CD4-positive, alpha-beta memory T cell (primary cell): ENCODE measurements around the gene CAND1. TPM values are rescaled to one million over a fixed set of nuclear protein-coding genes. Genes with fewer than 3 reads are reported as not detected.
A peak's percentile ranks its signal among the peaks of the same experiment; 100 is the strongest.

Experiments
- CTCF ChIA-PET: fragments of 350-600 bp; sonication (Branson Sonifier 250); formaldehyde crosslinking; loops from one replicate; lab custom pipeline; 2021; ENCODE audit warnings: inconsistent platforms; ENCODE audit not compliant: partially characterized antibody; lab: Charles Lee
- POLR2A ChIA-PET: fragments of 350-600 bp; sonication (Branson Sonifier 250); formaldehyde crosslinking; loops from one replicate; lab custom pipeline; 2021; ENCODE audit not compliant: partially characterized antibody; lab: Charles Lee
- DNase-seq, 5 donors: peaks; one replicate each; pipeline versions ENCODE4 v3.0.0 to v3.0.0-alpha.2; 2020 to 2022; ENCODE audit warnings: mixed read lengths in 1 of 5
- H3K27ac ChIP-seq: one replicate; pipeline ENCODE4 v1.7.0; 2013; ENCODE audit warnings: low read depth, low read length
- H3K27me3 ChIP-seq: 2 replicates; pipeline ENCODE4 v1.7.0; 2013; ENCODE audit warnings: mild to moderate bottlenecking, low read length, moderate library complexity; ENCODE audit not compliant: insufficient read depth
- H3K36me3 ChIP-seq: 2 replicates; pipeline ENCODE4 v1.7.0; 2013; ENCODE audit warnings: mild to moderate bottlenecking, low read length, moderate library complexity; ENCODE audit not compliant: insufficient read depth
- H3K4me1 ChIP-seq: 2 replicates; pipeline ENCODE4 v1.7.0; 2013; ENCODE audit warnings: mild to moderate bottlenecking, low read length, moderate library complexity; ENCODE audit not compliant: insufficient read depth
- H3K4me3 ChIP-seq, 2 donors: one replicate each; pipeline ENCODE4 v1.7.0; 2013; ENCODE audit warnings: low read length in 2 of 2, mild to moderate bottlenecking in 1 of 2
- H3K9me3 ChIP-seq, 2 donors: one replicate each; pipeline ENCODE4 v1.7.0; 2013; ENCODE audit warnings: low read length in 2 of 2, control low read depth in 1 of 2; ENCODE audit not compliant: control insufficient read depth in 1 of 2
- H3K27ac Mint-ChIP-seq, 7 donors: one replicate each; pipeline ENCODE4 v1.8.0; 2020 to 2021; ENCODE audit warnings: mixed read lengths in 7 of 7, mild to moderate bottlenecking in 6 of 7, inconsistent platforms in 3 of 7, moderate library complexity in 3 of 7
- H3K27me3 Mint-ChIP-seq, 2 donors: one replicate each; pipeline ENCODE4 v1.8.0; 2020 to 2021; ENCODE audit warnings: mixed read lengths in 2 of 2
- H3K36me3 Mint-ChIP-seq, 2 donors: one replicate each; pipeline ENCODE4 v1.8.0; 2020 to 2021; ENCODE audit warnings: mixed read lengths in 2 of 2, inconsistent platforms in 1 of 2, mild to moderate bottlenecking in 1 of 2
- H3K4me1 Mint-ChIP-seq, 4 donors: one replicate each; pipeline ENCODE4 v1.8.0; 2020 to 2021; ENCODE audit warnings: mixed read lengths in 4 of 4, mild to moderate bottlenecking in 1 of 4
- H3K4me3 Mint-ChIP-seq, 8 donors: one replicate each; pipeline ENCODE4 v1.8.0; 2020 to 2021; ENCODE audit warnings: mixed read lengths in 8 of 8, mild to moderate bottlenecking in 7 of 8, moderate library complexity in 6 of 8, inconsistent platforms in 3 of 8
- H3K9me3 Mint-ChIP-seq, 8 donors: one replicate each; pipeline ENCODE4 v1.8.0; 2020 to 2021; ENCODE audit warnings: mixed read lengths in 8 of 8, mild to moderate bottlenecking in 5 of 8, inconsistent platforms in 3 of 8, moderate library complexity in 1 of 8
- intact Hi-C: fragments of 100-400 bp; cut with micrococcal nuclease; formaldehyde crosslinking; loops from one replicate; pipeline ENCODE4 v1.15.1; 2023
- polyA plus RNA-seq, 2 donors: library from polyadenylated mRNA; unstranded; fragments of 300-500 nt; fragmentation: Illumina TruSeq; gene quantifications; one replicate each; pipeline ENCODE4 v1.2.3, GENCODE V29; 2021
- total RNA-seq, 2 experiments: library from RNA; stranded (reverse); gene quantifications; one replicate each; pipeline ENCODE4 v1.2.3, GENCODE V29; 2021

The CAND1 gene
- total and polyA plus RNA-seq, 4 experiments from 2014 or later = 75.5 to 124 (median 101) TPM

GRCh38 chr12:67348683-67349082 is 79.5 kb downstream of the CAND1 start:
- peaks cover 0 to 3% of the 10 kb centered on the region in 2 donors for H3K27me3 Mint-ChIP-seq
- H3K4me1 Mint-ChIP-seq = no peaks in the 10 kb centered on the region
- peaks cover 0 to 21% of the 10 kb centered on the region in 2 donors for H3K36me3 Mint-ChIP-seq
- DNase-seq = no peak
- H3K27ac Mint-ChIP-seq = no peak overlapping the region
- H3K4me3 Mint-ChIP-seq = no peak overlapping the region
- Histone ChIP-seq H3K27me3 (no peaks in the 10 kb centered on the region), H3K4me3 (no peak overlapping the region), H3K27ac (no peak overlapping the region), H3K36me3 (no peaks in the 10 kb centered on the region), H3K4me1 (no peaks in the 10 kb centered on the region), H3K9me3 (no peaks in the 10 kb centered on the region)
- H3K9me3 Mint-ChIP-seq = peaks cover 0 to 16% (median 6%) of the 10 kb centered on the region in 8 donors
- ChIA-PET CTCF (no interaction called here), POLR2A (no interaction called here)
- intact Hi-C loops = no loop called here

GRCh38 chr12:67352682-67353081 is 83.5 kb downstream of the CAND1 start:
- ChIA-PET POLR2A (no interaction called here), CTCF (interaction anchor here (0.9 to 10.5 kb wide), 4 partner anchors 19 to 595 kb away, joined by 3 to 301 read pairs (median 32); no protein-coding TSS in a partner anchor)
- Histone ChIP-seq H3K9me3 (no peaks in the 10 kb centered on the region), H3K27ac (no peak overlapping the region), H3K27me3 (no peaks in the 10 kb centered on the region), H3K4me1 (peaks cover 12% of the 10 kb centered on the region), H3K4me3 (no peak overlapping the region), H3K36me3 (no peaks in the 10 kb centered on the region)
- peaks cover 0 to 7% (median under 1%) of the 10 kb centered on the region in 8 donors for H3K9me3 Mint-ChIP-seq
- H3K27me3 Mint-ChIP-seq = peaks cover 0 to under 1% of the 10 kb centered on the region in 2 donors
- H3K4me1 Mint-ChIP-seq = peaks cover 7 to 16% (median 10%) of the 10 kb centered on the region in 4 donors
- H3K4me3 Mint-ChIP-seq = no peak overlapping the region
- H3K36me3 Mint-ChIP-seq = peaks cover 0 to 10% of the 10 kb centered on the region in 2 donors
- intact Hi-C loops = loop anchor here (10.0 kb wide), 1 partner anchor 872 kb away; the partner anchor contains the start of gene IL26
- no peak for DNase-seq
- no peak overlapping the region for H3K27ac Mint-ChIP-seq

- Mint-ChIP-seq H3K27me3 (no peaks in the 10 kb centered on the region), H3K9me3 (no peaks in the 10 kb centered on the region), H3K36me3 (no peaks in the 10 kb centered on the region), H3K4me3 (peak overlapping the region in 1 of 8 donors; percentile 0), H3K27ac (peak overlapping the region in 3 of 7 donors; percentile 18 to 47 (median 23)), H3K4me1 (peaks cover 7 to 16% (median 10%) of the 10 kb centered on the region in 4 donors)
- H3K4me1 ChIP-seq = peaks cover 12% of the 10 kb centered on the region
- no peak overlapping the region for H3K4me3 ChIP-seq
- ChIA-PET CTCF (interaction anchor here (0.8 to 10.5 kb wide), 21 partner anchors 8 to 1058 kb away, joined by 3 to 301 read pairs (median 4); no protein-coding TSS in a partner anchor), POLR2A (interaction anchor here (1.6 kb wide), 1 partner anchor 588 kb away, joined by 8 read pairs; no protein-coding TSS in a partner anchor)
- H3K27ac ChIP-seq = no peak overlapping the region
- no peaks in the 10 kb centered on the region for H3K36me3 ChIP-seq
- H3K9me3 ChIP-seq = no peaks in the 10 kb centered on the region
- no peaks in the 10 kb centered on the region for H3K27me3 ChIP-seq
- intact Hi-C loops = loop anchor here (2.0 to 10.0 kb wide), 2 partner anchors 870 to 962 kb away; partner anchors contain the start of gene IL26
- DNase-seq = no peak
Measured at GRCh38 chr12:67354322-67354721, 85.2 kb downstream of the CAND1 start.

GRCh38 chr12:67354966-67355365 is 85.8 kb downstream of the CAND1 start:
- ChIA-PET CTCF (interaction anchor here (0.9 to 10.5 kb wide), 19 partner anchors 7 to 1057 kb away, joined by 3 to 301 read pairs (median 4); no protein-coding TSS in a partner anchor), POLR2A (interaction anchor here (1.6 kb wide), 1 partner anchor 588 kb away, joined by 8 read pairs; no protein-coding TSS in a partner anchor)
- no peak overlapping the region for H3K4me3 Mint-ChIP-seq
- peaks cover 7 to 16% (median 10%) of the 10 kb centered on the region in 4 donors for H3K4me1 Mint-ChIP-seq
- H3K9me3 Mint-ChIP-seq = no peaks in the 10 kb centered on the region
- H3K27ac Mint-ChIP-seq = no peak overlapping the region
- no peak overlapping the region for H3K27ac ChIP-seq
- no peak overlapping the region for H3K4me3 ChIP-seq
- DNase-seq = no peak
- H3K27me3 Mint-ChIP-seq = no peaks in the 10 kb centered on the region
- intact Hi-C loops = loop anchor here (2.0 to 10.0 kb wide), 3 partner anchors 687 to 962 kb away; partner anchors contain the start of gene IL26
- H3K9me3 ChIP-seq = no peaks in the 10 kb centered on the region
- H3K36me3 Mint-ChIP-seq = no peaks in the 10 kb centered on the region
- no peaks in the 10 kb centered on the region for H3K27me3 ChIP-seq
- peaks cover 12% of the 10 kb centered on the region for H3K4me1 ChIP-seq
- H3K36me3 ChIP-seq = no peaks in the 10 kb centered on the region

GRCh38 chr12:67355428-67356379 is 86.5 kb downstream of the CAND1 start:
- peak overlapping the region in 2 of 7 donors; percentile 3 to 27 for H3K27ac Mint-ChIP-seq
- ChIA-PET CTCF (interaction anchor here (0.6 to 10.5 kb wide), 76 partner anchors 9 to 1475 kb away, joined by 3 to 301 read pairs (median 4); partner anchors contain the start of genes DYRK2, IFNG, IFNG-AS1 and MDM1), POLR2A (interaction anchor here (0.6 to 2.6 kb wide), 14 partner anchors 11 to 589 kb away, joined by 3 to 26 read pairs (median 3); no protein-coding TSS in a partner anchor)
- Histone ChIP-seq H3K36me3 (no peaks in the 10 kb centered on the region), H3K4me1 (peaks cover 12% of the 10 kb centered on the region), H3K4me3 (no peak overlapping the region), H3K9me3 (no peaks in the 10 kb centered on the region), H3K27me3 (no peaks in the 10 kb centered on the region), H3K27ac (no peak overlapping the region)
- intact Hi-C loops = loop anchor here (1.0 to 10.0 kb wide), 6 partner anchors 81 to 961 kb away; partner anchors contain the start of gene IL26
- peaks cover 7 to 16% (median 10%) of the 10 kb centered on the region in 4 donors for H3K4me1 Mint-ChIP-seq
- DNase-seq = peak; percentile 37 to 55 (median 52)
- no peaks in the 10 kb centered on the region for H3K9me3 Mint-ChIP-seq
- no peaks in the 10 kb centered on the region for H3K36me3 Mint-ChIP-seq
- H3K4me3 Mint-ChIP-seq = peak overlapping the region in 4 of 8 donors; percentile 39 to 63 (median 48)
- H3K27me3 Mint-ChIP-seq = no peaks in the 10 kb centered on the region

GRCh38 chr12:67356380-67356774 is 87.2 kb downstream of the CAND1 start:
- Mint-ChIP-seq H3K27ac (no peak overlapping the region), H3K9me3 (no peaks in the 10 kb centered on the region), H3K27me3 (no peaks in the 10 kb centered on the region), H3K36me3 (no peaks in the 10 kb centered on the region), H3K4me1 (peaks cover 7 to 16% (median 10%) of the 10 kb centered on the region in 4 donors), H3K4me3 (peak overlapping the region in 2 of 8 donors; percentile 39 to 44)
- CTCF ChIA-PET = interaction anchor here (0.6 to 10.5 kb wide), 76 partner anchors 8 to 1474 kb away, joined by 3 to 301 read pairs (median 4); partner anchors contain the start of genes DYRK2, IFNG, IFNG-AS1 and MDM1
- POLR2A ChIA-PET = interaction anchor here (0.6 to 2.6 kb wide), 13 partner anchors 10 to 589 kb away, joined by 3 to 26 read pairs (median 4); no protein-coding TSS in a partner anchor
- intact Hi-C loops = loop anchor here (1.0 to 10.0 kb wide), 5 partner anchors 80 to 868 kb away; partner anchors contain the start of gene IL26
- no peak for DNase-seq
- Histone ChIP-seq H3K4me1 (peaks cover 12% of the 10 kb centered on the region), H3K36me3 (no peaks in the 10 kb centered on the region), H3K27ac (no peak overlapping the region), H3K27me3 (no peaks in the 10 kb centered on the region), H3K4me3 (no peak overlapping the region), H3K9me3 (no peaks in the 10 kb centered on the region)
